22Rv1 (cell line): ENCODE data around the gene ZBTB21.

Experiments
- CTCF ChIP-seq: fragments of 450-650 bp; IDR thresholded peaks from 2 replicates; pipeline ENCODE4 v1.5.1; 2017; ENCODE audit warnings: mild to moderate bottlenecking
- ZFX ChIP-seq: fragments of 450-650 bp; IDR thresholded peaks from 2 replicates; pipeline ENCODE4 v1.6.1; 2017; ENCODE audit warnings: antibody characterized with exemption, borderline replicate concordance

- TF ChIP-seq CTCF (no peak), ZFX (no peak)
Observed at GRCh38 chr21:42058631-42059111, 48.5 kb upstream of the ZBTB21 start.
